HepG2 (cell line): ENCODE measurements around the gene NSD1. TPM values are rescaled to one million over a fixed set of nuclear protein-coding genes. Genes with fewer than 3 reads are reported as not detected.

ENCODE experiments used
- ARNTL ChIP-seq: sonication (generic); formaldehyde crosslinking; IDR thresholded peaks from 2 replicates; pipeline ENCODE4 v1.4.0; 2020; ENCODE audit warnings: mild to moderate bottlenecking, missing genetic modification reagents
- HNRNPUL1 ChIP-seq: fragments of 200-400 bp; formaldehyde crosslinking; IDR thresholded peaks from 2 replicates; pipeline ENCODE4 v1.6.1; 2017; ENCODE audit warnings: low read depth, mild to moderate bottlenecking, low read length, moderate library complexity
- IRX3 ChIP-seq: sonication (generic); formaldehyde crosslinking; IDR thresholded peaks from 2 replicates; pipeline ENCODE4 v1.8.1; 2023; ENCODE audit warnings: mild to moderate bottlenecking, low read depth, missing genetic modification reagents, borderline replicate concordance
- KLF12 ChIP-seq: sonication (generic); formaldehyde crosslinking; IDR thresholded peaks from 2 replicates; pipeline ENCODE4 v1.4.0; 2020; ENCODE audit warnings: missing genetic modification reagents, borderline replicate concordance
- NCOA2 ChIP-seq: sonication (generic); formaldehyde crosslinking; IDR thresholded peaks from 2 replicates; pipeline ENCODE4 v1.8.0; 2022; ENCODE audit warnings: inconsistent platforms
- RNF2 ChIP-seq: fragments of 450-650 bp; conservative IDR thresholded peaks from 2 replicates; pipeline ENCODE4 v1.6.1; 2016; ENCODE audit warnings: low read depth
- SNAPC2 ChIP-seq: sonication (generic); formaldehyde crosslinking; IDR thresholded peaks from 2 replicates; pipeline ENCODE4 v1.8.1; 2022; ENCODE audit warnings: mild to moderate bottlenecking, missing genetic modification reagents
- SP2 ChIP-seq: sonication (generic); formaldehyde crosslinking; IDR thresholded peaks from 2 replicates; pipeline ENCODE4 v1.5.1; 2020; ENCODE audit warnings: mild to moderate bottlenecking, missing genetic modification reagents
- ZBTB7A ChIP-seq: sonication (generic); formaldehyde crosslinking; IDR thresholded peaks from 2 replicates; pipeline ENCODE4 v1.8.0; 2022; ENCODE audit warnings: mild to moderate bottlenecking, missing genetic modification reagents
- ZFY ChIP-seq: sonication (generic); formaldehyde crosslinking; IDR thresholded peaks from 2 replicates; pipeline ENCODE4 v1.4.0; 2020; ENCODE audit warnings: missing genetic modification reagents
- ZNF121 ChIP-seq: sonication (generic); formaldehyde crosslinking; IDR thresholded peaks from 2 replicates; pipeline ENCODE4 v1.5.0; 2020; ENCODE audit warnings: mild to moderate bottlenecking, missing genetic modification reagents
- ZNF224 ChIP-seq: sonication (generic); formaldehyde crosslinking; IDR thresholded peaks from 2 replicates; pipeline ENCODE4 v1.5.0; 2020; ENCODE audit warnings: mild to moderate bottlenecking, missing genetic modification reagents
- ZNF34 ChIP-seq: sonication (generic); formaldehyde crosslinking; IDR thresholded peaks from 2 replicates; pipeline ENCODE4 v1.4.0; 2020; ENCODE audit warnings: mild to moderate bottlenecking, missing genetic modification reagents, borderline replicate concordance
- ZNF598 ChIP-seq: sonication (generic); formaldehyde crosslinking; IDR thresholded peaks from 2 replicates; pipeline ENCODE4 v1.5.1; 2020; ENCODE audit warnings: mild to moderate bottlenecking, missing genetic modification reagents, borderline replicate concordance
- ZNF605 ChIP-seq: sonication (generic); formaldehyde crosslinking; IDR thresholded peaks from 2 replicates; pipeline ENCODE4 v1.8.0; 2022; ENCODE audit warnings: mild to moderate bottlenecking, missing genetic modification reagents
- ZNF629 ChIP-seq: sonication (generic); formaldehyde crosslinking; conservative IDR thresholded peaks from 2 replicates; pipeline ENCODE4 v1.5.0; 2020; ENCODE audit warnings: missing genetic modification reagents
- polyA plus RNA-seq, 8 experiments: library from polyadenylated mRNA; depleted of rRNA in 3 of 8; stranded (reverse) in 7 of 8; unstranded in 1 of 8; fragments of >200 nt; fragmentation: Illumina TruSeq in 4 of 8; extraction: Trizol in 4 of 8; gene quantifications; 2 replicates each; pipeline versions ENCODE4 v1.2.1 to v1.2.3, GENCODE V29; 2011 to 2016; ENCODE audit warnings: low read depth in 4 of 8, missing spikeins in 1 of 8, mixed read lengths in 1 of 8; ENCODE audit not compliant: insufficient read depth in 1 of 8
- total RNA-seq, 5 experiments: library from RNA; depleted of rRNA; stranded (reverse); fragments of >200 nt; fragmentation: Illumina TruSeq; extraction: Trizol; gene quantifications; 2 replicates each; pipeline ENCODE4 v1.2.3, GENCODE V29; 2016; ENCODE audit warnings: low read depth in 1 of 5
- TF ChIP-seq, protein P1 (sequence below): sonication (generic); formaldehyde crosslinking; IDR thresholded peaks from 2 replicates; pipeline ENCODE4 v1.4.0; 2020; ENCODE audit warnings: missing genetic modification reagents
- TF ChIP-seq, protein P2 (sequence below): sonication (generic); formaldehyde crosslinking; IDR thresholded peaks from 2 replicates; pipeline ENCODE4 v1.4.0; 2020; ENCODE audit warnings: mild to moderate bottlenecking, missing genetic modification reagents
- TF ChIP-seq, protein P3 (sequence below): conservative IDR thresholded peaks from 2 replicates; pipeline ENCODE4 v1.6.1; 2018; ENCODE audit warnings: missing genetic modification reagents
- TF ChIP-seq, protein P4 (sequence below): sonication (generic); formaldehyde crosslinking; IDR thresholded peaks from 2 replicates; pipeline ENCODE4 v1.4.0; 2020; ENCODE audit warnings: missing genetic modification reagents

NSD1 gene
- total and polyA plus RNA-seq, 2 of the 13 experiments (the other 11 are each of a cell fraction or from before 2014, with no cell fraction given) = 0.01 to 0.09 TPM

DNA sequence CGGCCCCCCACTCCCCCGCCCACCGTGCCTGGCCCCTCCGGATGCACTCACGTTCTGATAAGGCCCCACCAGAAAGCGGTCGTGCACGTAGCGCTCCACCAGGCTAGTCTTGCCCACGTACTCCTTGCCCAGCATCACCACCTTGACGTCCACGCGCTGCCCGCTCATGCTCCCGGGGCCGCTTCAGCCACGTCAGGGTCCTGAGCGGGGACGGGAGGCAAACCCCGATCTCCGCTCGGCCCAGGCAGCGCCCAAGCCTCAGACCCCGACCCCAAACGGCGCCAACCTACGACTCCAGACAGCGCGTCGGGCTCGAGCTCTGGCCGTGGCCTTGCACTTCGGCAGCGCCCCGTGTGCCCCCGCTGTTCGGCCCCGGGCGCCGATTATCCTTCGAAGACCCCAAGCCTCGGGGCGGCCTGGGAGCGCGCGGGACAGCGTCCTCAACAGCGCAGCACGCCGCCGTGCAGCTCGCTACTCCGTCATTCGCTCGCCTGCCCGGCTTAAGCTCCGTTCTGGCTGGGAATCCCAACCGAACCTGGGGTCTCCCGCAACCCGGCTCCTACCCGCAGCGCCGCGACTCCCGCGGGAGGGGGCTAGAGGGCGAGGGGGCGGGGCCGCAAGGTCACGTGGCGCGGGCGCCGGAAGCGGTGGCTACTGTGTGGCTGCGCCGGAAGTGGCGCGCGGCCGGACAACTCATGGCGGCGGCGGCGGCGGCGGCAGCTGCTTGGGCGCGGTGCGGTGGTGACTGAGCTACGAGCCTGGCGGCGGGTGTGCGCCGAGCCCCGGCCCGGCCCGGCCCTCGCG is 169.8 kb downstream of the NSD1 start, which contains the start of the genes PRELID1 and RAB24 (continued):
- TF ChIP-seq SNAPC2 (0 out of 2 replicates have a peak, but pooled peaks have one; percentile 67), ZNF121 (CRISPR knock-in tag) (peak; percentile 40; the same call in 1 of the 2 replicates), SP2 (CRISPR knock-in tag) (peak; percentile 63), HNRNPUL1 (no peak), ZNF224 (no peak), ZBTB7A (CRISPR knock-in tag) (peak; percentile 95), ZNF34 (0 out of 2 replicates have a peak, but pooled peaks have one; percentile 71), KLF12 (CRISPR knock-in tag) (no peak), IRX3 (CRISPR knock-in tag) (peak; percentile 83; the same call in 1 of the 2 replicates), ZNF598 (CRISPR knock-in tag) (peak; percentile 85; the same call in 1 of the 2 replicates), ZNF605 (peak; percentile 68; the same call in 1 of the 2 replicates), NCOA2 (CRISPR knock-in tag) (peak; percentile 25; the same call in 1 of the 2 replicates), ZNF629 (CRISPR knock-in tag) (0 out of 2 replicates have a peak, but pooled peaks have one; percentile 5), RNF2 (peak; percentile 86), ARNTL (CRISPR knock-in tag) (peak; percentile 93), ZFY (CRISPR knock-in tag) (peak; percentile 91)
- TF ChIP-seq, protein P1, sequence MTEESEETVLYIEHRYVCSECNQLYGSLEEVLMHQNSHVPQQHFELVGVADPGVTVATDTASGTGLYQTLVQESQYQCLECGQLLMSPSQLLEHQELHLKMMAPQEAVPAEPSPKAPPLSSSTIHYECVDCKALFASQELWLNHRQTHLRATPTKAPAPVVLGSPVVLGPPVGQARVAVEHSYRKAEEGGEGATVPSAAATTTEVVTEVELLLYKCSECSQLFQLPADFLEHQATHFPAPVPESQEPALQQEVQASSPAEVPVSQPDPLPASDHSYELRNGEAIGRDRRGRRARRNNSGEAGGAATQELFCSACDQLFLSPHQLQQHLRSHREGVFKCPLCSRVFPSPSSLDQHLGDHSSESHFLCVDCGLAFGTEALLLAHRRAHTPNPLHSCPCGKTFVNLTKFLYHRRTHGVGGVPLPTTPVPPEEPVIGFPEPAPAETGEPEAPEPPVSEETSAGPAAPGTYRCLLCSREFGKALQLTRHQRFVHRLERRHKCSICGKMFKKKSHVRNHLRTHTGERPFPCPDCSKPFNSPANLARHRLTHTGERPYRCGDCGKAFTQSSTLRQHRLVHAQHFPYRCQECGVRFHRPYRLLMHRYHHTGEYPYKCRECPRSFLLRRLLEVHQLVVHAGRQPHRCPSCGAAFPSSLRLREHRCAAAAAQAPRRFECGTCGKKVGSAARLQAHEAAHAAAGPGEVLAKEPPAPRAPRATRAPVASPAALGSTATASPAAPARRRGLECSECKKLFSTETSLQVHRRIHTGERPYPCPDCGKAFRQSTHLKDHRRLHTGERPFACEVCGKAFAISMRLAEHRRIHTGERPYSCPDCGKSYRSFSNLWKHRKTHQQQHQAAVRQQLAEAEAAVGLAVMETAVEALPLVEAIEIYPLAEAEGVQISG = peak; percentile 89
- TF ChIP-seq, protein P2, sequence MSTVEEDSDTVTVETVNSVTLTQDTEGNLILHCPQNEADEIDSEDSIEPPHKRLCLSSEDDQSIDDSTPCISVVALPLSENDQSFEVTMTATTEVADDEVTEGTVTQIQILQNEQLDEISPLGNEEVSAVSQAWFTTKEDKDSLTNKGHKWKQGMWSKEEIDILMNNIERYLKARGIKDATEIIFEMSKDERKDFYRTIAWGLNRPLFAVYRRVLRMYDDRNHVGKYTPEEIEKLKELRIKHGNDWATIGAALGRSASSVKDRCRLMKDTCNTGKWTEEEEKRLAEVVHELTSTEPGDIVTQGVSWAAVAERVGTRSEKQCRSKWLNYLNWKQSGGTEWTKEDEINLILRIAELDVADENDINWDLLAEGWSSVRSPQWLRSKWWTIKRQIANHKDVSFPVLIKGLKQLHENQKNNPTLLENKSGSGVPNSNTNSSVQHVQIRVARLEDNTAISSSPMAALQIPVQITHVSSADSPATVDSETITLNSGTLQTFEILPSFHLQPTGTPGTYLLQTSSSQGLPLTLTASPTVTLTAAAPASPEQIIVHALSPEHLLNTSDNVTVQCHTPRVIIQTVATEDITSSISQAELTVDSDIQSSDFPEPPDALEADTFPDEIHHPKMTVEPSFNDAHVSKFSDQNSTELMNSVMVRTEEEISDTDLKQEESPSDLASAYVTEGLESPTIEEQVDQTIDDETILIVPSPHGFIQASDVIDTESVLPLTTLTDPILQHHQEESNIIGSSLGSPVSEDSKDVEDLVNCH (CRISPR knock-in tag) = peak; percentile 68; the same call in 1 of the 2 replicates
- TF ChIP-seq, protein P3, sequence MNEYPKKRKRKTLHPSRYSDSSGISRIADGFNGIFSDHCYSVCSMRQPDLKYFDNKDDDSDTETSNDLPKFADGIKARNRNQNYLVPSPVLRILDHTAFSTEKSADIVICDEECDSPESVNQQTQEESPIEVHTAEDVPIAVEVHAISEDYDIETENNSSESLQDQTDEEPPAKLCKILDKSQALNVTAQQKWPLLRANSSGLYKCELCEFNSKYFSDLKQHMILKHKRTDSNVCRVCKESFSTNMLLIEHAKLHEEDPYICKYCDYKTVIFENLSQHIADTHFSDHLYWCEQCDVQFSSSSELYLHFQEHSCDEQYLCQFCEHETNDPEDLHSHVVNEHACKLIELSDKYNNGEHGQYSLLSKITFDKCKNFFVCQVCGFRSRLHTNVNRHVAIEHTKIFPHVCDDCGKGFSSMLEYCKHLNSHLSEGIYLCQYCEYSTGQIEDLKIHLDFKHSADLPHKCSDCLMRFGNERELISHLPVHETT = no peak
- TF ChIP-seq, protein P4, sequence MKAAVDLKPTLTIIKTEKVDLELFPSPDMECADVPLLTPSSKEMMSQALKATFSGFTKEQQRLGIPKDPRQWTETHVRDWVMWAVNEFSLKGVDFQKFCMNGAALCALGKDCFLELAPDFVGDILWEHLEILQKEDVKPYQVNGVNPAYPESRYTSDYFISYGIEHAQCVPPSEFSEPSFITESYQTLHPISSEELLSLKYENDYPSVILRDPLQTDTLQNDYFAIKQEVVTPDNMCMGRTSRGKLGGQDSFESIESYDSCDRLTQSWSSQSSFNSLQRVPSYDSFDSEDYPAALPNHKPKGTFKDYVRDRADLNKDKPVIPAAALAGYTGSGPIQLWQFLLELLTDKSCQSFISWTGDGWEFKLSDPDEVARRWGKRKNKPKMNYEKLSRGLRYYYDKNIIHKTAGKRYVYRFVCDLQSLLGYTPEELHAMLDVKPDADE (CRISPR knock-in tag) = 0 out of 2 replicates have a peak, but pooled peaks have one; percentile 75
